HepG2 (cell line): ENCODE measurements around the gene TFPI. TPM values are rescaled to one million over a fixed set of nuclear protein-coding genes. Genes with fewer than 3 reads are reported as not detected.

ENCODE experiments used
- ATM ChIP-seq: fragments of 450-650 bp; IDR thresholded peaks from 2 replicates; pipeline ENCODE4 v1.7.1; 2017; ENCODE audit warnings: mild to moderate bottlenecking, borderline replicate concordance
- FOXO1 ChIP-seq: sonication (generic); formaldehyde crosslinking; IDR thresholded peaks from 2 replicates; pipeline ENCODE4 v1.4.0; 2020; ENCODE audit warnings: missing genetic modification reagents
- GLI4 ChIP-seq: sonication (generic); formaldehyde crosslinking; IDR thresholded peaks from 2 replicates; pipeline ENCODE4 v1.5.1; 2020; ENCODE audit warnings: missing genetic modification reagents, mild to moderate bottlenecking, moderate library complexity, borderline replicate concordance
- HNF1B ChIP-seq: sonication (generic); formaldehyde crosslinking; IDR thresholded peaks from 2 replicates; pipeline ENCODE4 v1.5.1; 2020; ENCODE audit warnings: mild to moderate bottlenecking, moderate library complexity, missing genetic modification reagents
- NBN ChIP-seq: fragments of 450-650 bp; conservative IDR thresholded peaks from 2 replicates; pipeline ENCODE4 v1.6.1; 2017
- PBX3 ChIP-seq: sonication (generic); formaldehyde crosslinking; IDR thresholded peaks from 2 replicates; pipeline ENCODE4 v1.8.1; 2023; ENCODE audit warnings: missing genetic modification reagents, inconsistent platforms, borderline replicate concordance
- PRMT3 ChIP-seq: sonication (generic); formaldehyde crosslinking; IDR thresholded peaks from 2 replicates; pipeline ENCODE4 v1.8.1; 2022; ENCODE audit warnings: low read depth, mild to moderate bottlenecking, moderate library complexity, missing genetic modification reagents, borderline replicate concordance
- SALL1 ChIP-seq: sonication (generic); formaldehyde crosslinking; IDR thresholded peaks from 2 replicates; pipeline ENCODE4 v1.8.0; 2022; ENCODE audit warnings: mild to moderate bottlenecking, missing genetic modification reagents
- TOE1 ChIP-seq: sonication (generic); formaldehyde crosslinking; IDR thresholded peaks from 2 replicates; pipeline ENCODE4 v1.4.0; 2020; ENCODE audit warnings: mild to moderate bottlenecking, missing genetic modification reagents
- ZNF18 ChIP-seq: sonication (generic); formaldehyde crosslinking; IDR thresholded peaks from 2 replicates; pipeline ENCODE4 v1.8.0; 2022; ENCODE audit warnings: mild to moderate bottlenecking, missing genetic modification reagents; ENCODE audit not compliant: insufficient replicate concordance
- ZNF20 ChIP-seq: sonication (generic); formaldehyde crosslinking; IDR thresholded peaks from 2 replicates; pipeline ENCODE4 v1.4.0; 2020; ENCODE audit warnings: mild to moderate bottlenecking, moderate library complexity, missing genetic modification reagents
- ZNF567 ChIP-seq: sonication (generic); formaldehyde crosslinking; IDR thresholded peaks from 2 replicates; pipeline ENCODE4 v1.8.1; 2023; ENCODE audit warnings: mild to moderate bottlenecking, missing genetic modification reagents, borderline replicate concordance
- ZNF687 ChIP-seq: sonication (generic); formaldehyde crosslinking; IDR thresholded peaks from 2 replicates; pipeline ENCODE4 v1.5.1; 2020; ENCODE audit warnings: mild to moderate bottlenecking, missing genetic modification reagents, moderate library complexity
- ZNF709 ChIP-seq: sonication (generic); formaldehyde crosslinking; IDR thresholded peaks from 2 replicates; pipeline ENCODE4 v1.5.0; 2020; ENCODE audit warnings: mild to moderate bottlenecking, missing genetic modification reagents
- ZNF710 ChIP-seq: sonication (generic); formaldehyde crosslinking; IDR thresholded peaks from 2 replicates; pipeline ENCODE4 v1.5.0; 2020; ENCODE audit warnings: mild to moderate bottlenecking, missing genetic modification reagents, borderline replicate concordance
- ZNF766 ChIP-seq: sonication (generic); formaldehyde crosslinking; IDR thresholded peaks from 2 replicates; pipeline ENCODE4 v1.5.0; 2020; ENCODE audit warnings: missing genetic modification reagents, borderline replicate concordance
- polyA plus RNA-seq, 8 experiments: library from polyadenylated mRNA; depleted of rRNA in 3 of 8; stranded (reverse) in 7 of 8; unstranded in 1 of 8; fragments of >200 nt; fragmentation: Illumina TruSeq in 4 of 8; extraction: Trizol in 4 of 8; gene quantifications; 2 replicates each; pipeline versions ENCODE4 v1.2.1 to v1.2.3, GENCODE V29; 2011 to 2016; ENCODE audit warnings: low read depth in 4 of 8, missing spikeins in 1 of 8, mixed read lengths in 1 of 8; ENCODE audit not compliant: insufficient read depth in 1 of 8
- total RNA-seq, 5 experiments: library from RNA; depleted of rRNA; stranded (reverse); fragments of >200 nt; fragmentation: Illumina TruSeq; extraction: Trizol; gene quantifications; 2 replicates each; pipeline ENCODE4 v1.2.3, GENCODE V29; 2016; ENCODE audit warnings: low read depth in 1 of 5

The TFPI gene
- total and polyA plus RNA-seq, 2 of the 13 experiments (the other 11 are each of a cell fraction or from before 2014, with no cell fraction given) = 301 to 436 TPM

GRCh38 chr2:187532333-187533120 lies 21.7 kb downstream of the TFPI start (continued):
- peak; percentile 11; the same call in 1 of the 2 replicates for TF ChIP-seq ZNF709 (CRISPR knock-in tag)
- TF ChIP-seq ATM = no peak
- TF ChIP-seq ZNF18 = no peak
- no peak for TF ChIP-seq GLI4
- 0 out of 2 replicates have a peak, but pooled peaks have one; percentile 26 for TF ChIP-seq PRMT3 (CRISPR knock-in tag)
- peak; percentile 52 for TF ChIP-seq ZNF687
- no peak for TF ChIP-seq ZNF20 (CRISPR knock-in tag)
- TF ChIP-seq ZNF567 = no peak
- TF ChIP-seq ZNF710 (CRISPR knock-in tag) = 0 out of 2 replicates have a peak, but pooled peaks have one; percentile 51
- TF ChIP-seq SALL1 (CRISPR knock-in tag) = peak; percentile 28; the same call in 1 of the 2 replicates
- no peak for TF ChIP-seq TOE1 (CRISPR knock-in tag)
- TF ChIP-seq NBN = no peak
- 0 out of 2 replicates have a peak, but pooled peaks have one; percentile 59 for TF ChIP-seq HNF1B (CRISPR knock-in tag)
- no peak for TF ChIP-seq PBX3 (CRISPR knock-in tag)
- TF ChIP-seq FOXO1 (CRISPR knock-in tag) = no peak
- no peak for TF ChIP-seq ZNF766 (CRISPR knock-in tag)
